A673 (cell line): ENCODE measurements around the gene BAIAP2L1. TPM values are rescaled to one million over a fixed set of nuclear protein-coding genes. Genes with fewer than 3 reads are reported as not detected.

Experiments used
- BruUV-seq: library from RNA; stranded (reverse); fragments of 400-500 nt; replicated peaks from 2 replicates; lab custom pipeline; 2021; lab: Mats Ljungman, UMichigan
- CTCF ChIA-PET: fragments of 300-600 bp; sonication (Branson Sonifier 250); formaldehyde crosslinking; loops from one replicate; lab custom pipeline; 2022; ENCODE audit warnings: antibody characterized with exemption; lab: Charles Lee
- POLR2A ChIA-PET: fragments of 300-600 bp; sonication (Branson Sonifier 250); formaldehyde crosslinking; loops from one replicate; lab custom pipeline; 2022; ENCODE audit warnings: antibody characterized with exemption; ENCODE audit not compliant: low non-redundant PET; lab: Charles Lee
- DNase-seq: peaks from one replicate; pipeline ENCODE4 v3.0.0-alpha.2; 2015; ENCODE audit warnings: low spot score
- H3K27ac ChIP-seq: fragments of 200-600 bp; sonication (generic); 2 replicates; pipeline ENCODE4 v1.5.1; 2016; ENCODE audit warnings: mixed run types, low read depth, mild to moderate bottlenecking, mixed read lengths, antibody characterized with exemption, low read length; ENCODE audit not compliant: poor library complexity, severe bottlenecking
- H3K27me3 ChIP-seq: fragments of 200-600 bp; sonication (generic); replicated peaks from 2 replicates; pipeline ENCODE4 v1.6.1; 2017; ENCODE audit warnings: mixed run types, low read depth, mild to moderate bottlenecking, mixed read lengths, antibody characterized with exemption, low read length; ENCODE audit not compliant: insufficient read depth, poor library complexity
- H3K36me3 ChIP-seq: fragments of 200-600 bp; sonication (generic); 2 replicates; pipeline ENCODE4 v1.6.1; 2016; ENCODE audit warnings: mixed run types, mild to moderate bottlenecking, mixed read lengths, antibody characterized with exemption, low read length; ENCODE audit not compliant: insufficient read depth, poor library complexity, severe bottlenecking
- H3K4me1 ChIP-seq: fragments of 200-600 bp; sonication (generic); 2 replicates; pipeline ENCODE4 v1.6.1; 2017; ENCODE audit warnings: mixed run types, mild to moderate bottlenecking, mixed read lengths, antibody characterized with exemption, low read length; ENCODE audit not compliant: insufficient read depth, poor library complexity, severe bottlenecking
- H3K4me3 ChIP-seq: fragments of 200-600 bp; sonication (generic); 2 replicates; pipeline ENCODE4 v1.5.1; 2016; ENCODE audit warnings: low read depth, mixed run types, mild to moderate bottlenecking, mixed read lengths, low read length; ENCODE audit not compliant: poor library complexity, severe bottlenecking
- H3K9me3 ChIP-seq: fragments of 200-600 bp; sonication (generic); 2 replicates; pipeline ENCODE4 v1.6.1; 2016; ENCODE audit warnings: mixed run types, low read depth, mild to moderate bottlenecking, mixed read lengths, antibody characterized with exemption, low read length; ENCODE audit not compliant: poor library complexity, severe bottlenecking
- EZH2 ChIP-seq: fragments of 200-600 bp; sonication (generic); IDR thresholded peaks from 2 replicates; pipeline ENCODE4 v1.6.1; 2017; ENCODE audit warnings: borderline replicate concordance, low read depth, mild to moderate bottlenecking, mixed read lengths, antibody characterized with exemption, low read length; ENCODE audit not compliant: poor library complexity, severe bottlenecking
- intact Hi-C: fragments of 100-400 bp; cut with micrococcal nuclease; formaldehyde crosslinking; loops from one replicate; pipeline ENCODE4 v1.10.0; 2022; ENCODE audit not compliant: unreplicated experiment
- total RNA-seq: library from RNA; stranded (reverse); gene quantifications from 2 replicates; pipeline ENCODE4 v1.2.3, GENCODE V29; 2021
- TF ChIP-seq, protein P1 (sequence below): fragments of 300-800, 200-600 bp; sonication (generic); conservative IDR thresholded peaks from 2 replicates; pipeline ENCODE4 v1.5.1; 2017; ENCODE audit warnings: low read depth, mild to moderate bottlenecking, antibody characterized with exemption, low read length, moderate library complexity, mixed read lengths

The BAIAP2L1 gene
- total RNA-seq, 1 experiment from 2014 or later: 0.77 TPM

DNA sequence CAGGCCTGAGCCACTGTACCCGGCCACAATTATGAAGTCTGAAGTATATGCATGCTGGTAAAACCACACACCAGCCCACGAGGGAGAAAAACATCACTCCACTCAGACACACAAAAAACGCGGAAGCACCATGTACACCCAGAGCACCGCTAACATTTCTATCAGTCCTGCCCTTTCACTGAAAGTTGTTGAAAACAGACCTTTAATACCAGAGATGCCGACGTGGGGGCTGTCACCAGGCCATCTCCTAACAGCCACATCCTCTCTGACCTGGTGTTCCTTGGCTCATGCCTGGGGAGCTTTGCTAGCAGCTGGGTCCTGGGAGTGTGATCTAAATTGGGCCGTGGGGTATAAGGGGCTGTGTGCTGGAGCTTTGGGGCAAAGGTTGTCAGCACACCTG is 49.8 kb downstream of the BAIAP2L1 start:
- intact Hi-C loops: no loop called here
- Histone ChIP-seq H3K9me3 (no peaks in the 10 kb centered on the region), H3K4me3 (no peak overlapping the region), H3K4me1 (no peaks in the 10 kb centered on the region), H3K36me3 (no peaks in the 10 kb centered on the region), H3K27me3 (no peaks in the 10 kb centered on the region), H3K27ac (no peak overlapping the region)
- no TSS peak for BruUV-seq
- CTCF ChIA-PET: no interaction called here
- no peak for DNase-seq
- POLR2A ChIA-PET: no interaction called here
- TF ChIP-seq EZH2: no peak
- TF ChIP-seq, protein P1, sequence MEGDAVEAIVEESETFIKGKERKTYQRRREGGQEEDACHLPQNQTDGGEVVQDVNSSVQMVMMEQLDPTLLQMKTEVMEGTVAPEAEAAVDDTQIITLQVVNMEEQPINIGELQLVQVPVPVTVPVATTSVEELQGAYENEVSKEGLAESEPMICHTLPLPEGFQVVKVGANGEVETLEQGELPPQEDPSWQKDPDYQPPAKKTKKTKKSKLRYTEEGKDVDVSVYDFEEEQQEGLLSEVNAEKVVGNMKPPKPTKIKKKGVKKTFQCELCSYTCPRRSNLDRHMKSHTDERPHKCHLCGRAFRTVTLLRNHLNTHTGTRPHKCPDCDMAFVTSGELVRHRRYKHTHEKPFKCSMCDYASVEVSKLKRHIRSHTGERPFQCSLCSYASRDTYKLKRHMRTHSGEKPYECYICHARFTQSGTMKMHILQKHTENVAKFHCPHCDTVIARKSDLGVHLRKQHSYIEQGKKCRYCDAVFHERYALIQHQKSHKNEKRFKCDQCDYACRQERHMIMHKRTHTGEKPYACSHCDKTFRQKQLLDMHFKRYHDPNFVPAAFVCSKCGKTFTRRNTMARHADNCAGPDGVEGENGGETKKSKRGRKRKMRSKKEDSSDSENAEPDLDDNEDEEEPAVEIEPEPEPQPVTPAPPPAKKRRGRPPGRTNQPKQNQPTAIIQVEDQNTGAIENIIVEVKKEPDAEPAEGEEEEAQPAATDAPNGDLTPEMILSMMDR: no peak

DNA sequence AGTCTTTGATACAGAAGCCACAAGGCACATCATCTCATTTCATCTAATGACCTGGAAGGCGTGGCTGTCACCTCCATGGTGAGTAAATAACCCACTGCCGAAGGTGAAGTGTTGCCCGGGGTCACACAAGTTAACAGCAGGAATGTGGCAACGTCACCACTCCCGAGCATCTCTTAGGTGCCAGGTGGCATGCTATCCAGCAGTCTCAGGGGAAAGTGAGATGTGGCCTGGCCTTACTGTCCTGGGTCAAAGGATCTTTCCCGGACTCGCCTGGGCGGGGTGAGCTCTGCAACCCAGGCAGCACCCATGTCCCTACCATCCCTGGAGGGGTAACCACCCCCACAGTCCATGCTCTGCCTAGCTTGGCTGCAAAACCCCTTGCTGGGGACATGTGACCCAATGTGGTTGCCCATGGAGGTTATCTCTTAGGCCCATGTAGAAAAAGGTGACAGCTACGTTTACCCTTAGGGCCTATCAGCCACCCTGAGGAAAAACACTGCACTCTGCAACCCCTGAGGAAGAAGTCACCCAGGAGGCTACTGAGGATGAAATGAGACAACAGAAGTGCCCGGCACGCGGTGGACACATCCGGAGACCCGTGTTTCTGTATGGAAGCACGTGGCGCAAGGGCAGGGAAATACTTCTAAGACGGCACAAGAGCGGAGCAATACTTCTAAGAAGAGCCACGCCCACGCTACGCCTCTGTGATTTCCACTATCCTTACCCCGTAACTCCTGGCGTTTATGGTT is 52.0 kb downstream of the BAIAP2L1 start:
- Histone ChIP-seq H3K4me1 (no peaks in the 10 kb centered on the region), H3K36me3 (no peaks in the 10 kb centered on the region), H3K27ac (no peak overlapping the region), H3K9me3 (no peaks in the 10 kb centered on the region), H3K27me3 (no peaks in the 10 kb centered on the region), H3K4me3 (no peak overlapping the region)
- intact Hi-C loops: no loop called here
- no peak for TF ChIP-seq EZH2
- TF ChIP-seq, protein P1: no peak
- ChIA-PET CTCF (no interaction called here), POLR2A (no interaction called here)
- DNase-seq: no peak
- no TSS peak for BruUV-seq

GRCh38 chr7:98346515-98347069 is 54.3 kb downstream of the BAIAP2L1 start:
- Histone ChIP-seq H3K4me1 (no peaks in the 10 kb centered on the region), H3K27me3 (no peaks in the 10 kb centered on the region), H3K9me3 (no peaks in the 10 kb centered on the region), H3K27ac (no peak overlapping the region), H3K4me3 (no peak overlapping the region), H3K36me3 (no peaks in the 10 kb centered on the region)
- CTCF ChIA-PET: no interaction called here
- POLR2A ChIA-PET: no interaction called here
- no TSS peak for BruUV-seq
- TF ChIP-seq, protein P1: no peak
- no peak for TF ChIP-seq EZH2
- intact Hi-C loops: no loop called here
- DNase-seq: no peak
